ENCODE results near the gene SLC22A2.
"Not testable (repeated sequence)": the region's sequence is repeated elsewhere in the genome, so short reads cannot be mapped to it uniquely, and the experiment has no call there.

The SLC22A2 gene

GRCh38 chr6:160258346-160259142, at the start of gene SLC22A2:
TSS of gene SLC22A2 (minus strand) at chr6:160258821. CDS start at chr6:160258757, 64 bp downstream.
- DNase-seq (ENCODE audit: low read depth in 3 of 3), result no peak

DNA sequence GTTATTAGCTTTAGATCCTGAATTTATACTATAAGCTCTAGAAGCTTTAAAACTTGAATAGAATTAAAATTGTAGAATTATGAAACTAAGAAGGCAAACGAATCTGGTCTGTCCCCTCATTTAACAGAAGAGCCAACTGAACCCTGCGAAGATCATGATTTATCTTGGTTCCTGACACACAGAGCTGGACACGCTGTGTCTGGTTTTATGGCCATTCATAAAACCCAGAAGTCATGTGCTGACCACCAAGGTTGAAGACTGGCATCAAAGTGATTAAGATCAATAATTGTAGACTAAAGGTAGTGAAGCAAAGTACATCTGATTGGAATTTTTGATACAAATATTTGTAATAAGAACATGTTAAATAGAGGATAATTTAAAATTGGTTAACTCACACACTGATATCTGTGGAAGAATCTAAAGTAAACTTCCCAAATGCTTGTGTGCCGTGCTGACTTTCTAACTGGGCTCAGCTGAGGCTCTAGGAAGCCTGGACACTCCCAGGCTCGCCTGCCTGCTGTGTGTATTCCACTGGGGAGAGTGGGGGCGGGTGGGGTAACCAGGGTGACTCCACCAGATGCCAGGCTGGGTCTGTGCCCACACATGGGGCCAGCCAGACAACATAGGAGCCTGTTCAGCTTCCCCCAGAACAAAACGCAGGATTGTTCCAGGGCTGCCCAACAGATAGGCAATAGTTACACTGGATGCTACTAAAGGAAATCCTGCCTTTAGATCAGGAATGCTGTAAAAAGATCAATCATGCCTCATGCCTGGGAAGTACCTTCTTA, 47.5 kb upstream of the SLC22A2 start:
- no peak for DNase-seq (ENCODE audit: low read depth in 3 of 3)

DNA sequence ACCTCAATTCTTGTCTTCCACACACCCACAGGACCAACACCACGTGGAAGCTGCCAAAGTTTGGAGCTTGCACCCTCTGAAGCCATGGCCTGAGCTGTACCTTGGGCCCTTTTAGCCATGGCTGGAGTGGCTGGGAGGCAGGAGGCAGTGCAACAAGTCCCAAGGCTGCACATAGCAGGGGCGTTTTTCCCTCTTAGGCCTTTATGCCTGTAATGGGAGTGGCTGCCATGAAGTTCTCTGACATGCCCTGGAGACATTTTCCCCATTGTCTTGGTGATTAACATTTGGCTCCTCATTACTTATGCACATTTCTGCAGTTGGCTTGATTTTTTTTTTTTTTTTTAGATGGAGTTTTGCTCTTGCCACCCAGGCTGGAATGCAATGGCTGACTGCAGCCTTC, 45.2 kb upstream of the SLC22A2 start:
- no peak for DNase-seq (ENCODE audit: low read depth in 3 of 3)

- not testable (repeated sequence) for DNase-seq (ENCODE audit: low read depth in 3 of 3)
Measured at GRCh38 chr6:160302431-160303082, 43.9 kb upstream of the SLC22A2 start.

- DNase-seq (ENCODE audit: low read depth in 3 of 3), result no peak
Measured at GRCh38 chr6:160301339-160301738, 42.7 kb upstream of the SLC22A2 start.

DNA sequence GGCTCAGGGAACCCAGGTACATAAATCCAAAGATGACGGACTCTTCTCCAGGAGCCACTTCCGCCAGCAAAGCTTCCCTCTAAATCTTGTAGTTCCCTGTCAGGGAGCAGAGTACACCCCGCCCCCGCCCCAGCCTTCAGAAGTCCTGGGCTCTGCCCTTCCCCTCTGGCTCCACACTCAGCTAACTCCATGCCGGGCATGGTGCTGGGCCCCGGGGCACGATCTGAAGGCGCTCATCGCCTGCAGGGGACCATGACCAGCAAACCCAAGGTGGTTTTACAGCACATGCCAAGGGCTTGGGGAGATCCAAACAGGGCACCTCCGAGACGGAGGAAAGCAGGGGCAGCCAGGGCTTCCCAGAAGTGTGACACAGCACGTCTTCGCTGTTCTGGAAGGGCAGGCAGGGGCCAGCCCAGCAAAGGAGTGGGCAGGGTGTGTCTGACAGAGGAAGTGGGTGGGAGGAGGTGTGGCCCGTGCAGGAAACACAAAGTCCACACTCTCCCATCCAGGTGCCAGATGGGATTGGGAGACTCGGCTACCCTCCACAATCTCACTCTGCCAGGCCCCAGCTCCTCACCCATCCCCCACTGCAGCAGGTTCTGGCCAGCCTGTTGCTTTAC, 41.6 kb upstream of the SLC22A2 start:
- DNase-seq (ENCODE audit: low read depth in 3 of 3), result no peak

- DNase-seq (ENCODE audit: low read depth in 3 of 3), result no peak
Measured at GRCh38 chr6:160299559-160299958, 40.9 kb upstream of the SLC22A2 start.

DNA sequence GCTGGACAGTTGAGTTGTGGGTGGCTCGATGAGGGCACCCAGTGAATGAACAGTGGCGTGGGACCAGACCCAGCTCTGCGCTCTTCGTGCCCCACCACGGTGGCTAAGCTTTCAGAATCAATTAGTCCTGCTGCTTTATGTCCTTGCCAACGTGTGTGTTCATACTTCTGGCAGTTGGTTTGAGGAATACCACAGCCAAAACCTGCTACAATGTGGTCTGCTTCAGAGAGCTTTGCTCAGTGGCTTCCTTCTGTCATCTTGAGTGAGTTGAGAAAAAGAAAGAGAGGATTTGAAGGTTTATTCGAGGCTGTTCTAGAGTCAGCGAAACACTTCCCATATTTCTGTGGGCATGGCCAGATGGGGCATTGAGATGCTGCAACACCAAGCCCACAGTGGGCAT, 39.5 kb upstream of the SLC22A2 start:
- no peak for DNase-seq (ENCODE audit: low read depth in 3 of 3)

GRCh38 chr6:160297310-160297709, 38.7 kb upstream of the SLC22A2 start:
- DNase-seq (ENCODE audit: low read depth in 3 of 3), result no peak

DNA sequence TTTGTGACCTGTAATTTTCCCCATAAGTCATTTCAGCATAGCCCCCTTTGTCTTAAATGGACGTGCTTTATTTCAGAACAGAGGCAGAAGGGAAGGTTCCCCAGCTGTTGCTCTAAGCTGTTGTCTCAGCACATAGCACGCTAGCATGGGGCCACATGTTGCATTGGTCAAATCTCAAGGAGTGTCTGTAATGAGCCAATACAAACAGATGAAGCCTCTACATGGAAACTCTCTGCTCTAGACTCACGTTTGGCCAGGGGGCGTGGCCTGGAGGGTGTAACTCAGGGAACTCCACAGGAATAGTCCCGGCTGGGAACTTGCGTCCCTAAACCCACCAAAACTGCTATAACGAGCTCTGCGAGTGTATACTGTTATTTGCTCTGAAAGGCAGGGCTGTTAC, 35.2 kb upstream of the SLC22A2 start:
- DNase-seq (ENCODE audit: low read depth in 3 of 3), result no peak

- DNase-seq (ENCODE audit: low read depth in 3 of 3), result no peak
Measured at GRCh38 chr6:160285541-160286105, 27.0 kb upstream of the SLC22A2 start.

DNA sequence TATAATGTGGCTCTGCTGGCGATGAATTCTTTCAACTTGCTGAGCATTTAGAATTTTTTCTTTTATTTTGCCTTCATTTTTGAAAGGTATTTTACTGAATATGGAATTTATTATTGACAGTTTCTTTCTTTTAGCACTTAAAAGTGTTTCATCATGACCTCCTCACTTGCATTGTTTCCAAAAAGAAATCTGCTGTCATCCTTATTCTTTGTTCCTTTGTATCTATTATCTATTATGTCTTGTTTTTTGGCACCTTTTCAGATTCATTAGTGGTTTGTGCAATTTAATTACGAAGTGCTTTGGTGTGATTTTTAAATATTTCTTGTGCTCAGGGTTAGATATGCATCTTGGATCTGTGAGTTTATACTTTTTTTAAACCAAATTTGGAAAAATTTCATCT, 26.0 kb upstream of the SLC22A2 start:
- DNase-seq (ENCODE audit: low read depth in 3 of 3), result no peak

- DNase-seq (ENCODE audit: low read depth in 3 of 3), result no peak
Measured at GRCh38 chr6:160282444-160282843, 23.8 kb upstream of the SLC22A2 start.

GRCh38 chr6:160279850-160280249, 21.2 kb upstream of the SLC22A2 start:
- no peak for DNase-seq (ENCODE audit: low read depth in 3 of 3)

DNA sequence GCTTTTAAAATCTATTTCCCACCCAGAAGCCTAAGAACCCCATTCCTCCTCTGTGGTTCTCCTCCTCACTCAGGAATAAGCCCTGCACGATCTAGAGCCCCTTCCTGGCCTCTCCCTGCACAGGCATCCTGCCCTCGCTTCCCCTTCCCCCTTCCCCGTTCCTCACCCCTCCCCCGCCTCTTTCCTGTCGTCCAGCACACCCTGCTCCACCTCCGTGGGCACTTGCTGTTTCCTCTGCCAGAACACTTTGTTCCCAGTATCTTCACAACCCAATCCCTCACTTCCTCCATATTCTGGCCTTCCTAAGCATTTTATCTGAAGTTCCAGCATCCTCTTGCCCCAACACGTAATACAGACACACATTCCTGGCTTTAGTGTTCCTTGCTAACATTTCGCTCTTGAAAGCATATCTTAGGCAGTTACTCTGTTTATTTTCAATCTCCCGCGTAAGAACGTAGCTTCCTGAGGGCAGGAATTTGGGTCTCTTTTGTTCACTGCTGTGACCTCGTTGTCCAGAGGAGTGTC, 20.2 kb upstream of the SLC22A2 start:
- no peak for DNase-seq (ENCODE audit: low read depth in 3 of 3)

DNA sequence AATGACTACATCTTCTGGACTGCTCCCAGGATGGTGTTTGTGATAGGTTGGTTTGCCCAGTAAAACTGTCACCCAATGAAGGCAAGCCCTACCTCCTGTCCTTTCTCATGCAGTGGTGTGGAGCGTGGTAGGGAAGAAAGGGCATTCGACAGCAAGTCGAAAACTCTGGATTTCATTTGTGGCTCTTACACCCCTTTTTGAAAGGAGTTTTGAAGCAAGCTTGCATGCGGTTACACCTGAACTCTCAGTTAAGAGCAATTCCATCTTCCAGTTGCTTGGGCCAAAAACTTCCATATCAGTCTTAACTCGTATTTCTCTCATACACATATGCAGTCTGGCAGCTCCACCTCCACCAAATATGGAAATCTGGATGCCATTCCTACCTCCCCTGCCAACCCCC, 19.7 kb upstream of the SLC22A2 start:
- DNase-seq (ENCODE audit: low read depth in 3 of 3), result no peak

DNA sequence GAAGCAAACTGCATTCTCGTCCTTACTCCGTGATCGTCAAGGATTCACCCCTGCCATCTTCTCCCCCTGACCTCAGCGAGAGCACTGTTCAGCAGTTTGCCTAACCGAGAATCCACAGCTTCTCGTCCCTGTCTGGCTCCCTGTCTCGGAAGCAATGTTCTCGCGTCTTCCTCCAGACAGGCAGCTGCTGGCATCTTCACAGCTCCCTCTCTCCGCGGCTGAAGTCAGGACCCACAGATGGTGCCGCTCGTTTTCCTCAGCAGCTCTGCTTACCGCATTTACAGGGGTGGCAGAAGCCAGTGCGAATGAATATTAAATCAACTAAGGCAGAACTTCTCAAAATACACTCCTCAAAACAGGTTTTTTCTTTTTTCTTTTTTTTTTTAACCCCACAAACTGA, 18.9 kb upstream of the SLC22A2 start:
- DNase-seq (ENCODE audit: low read depth in 3 of 3), result no peak

- DNase-seq (ENCODE audit: low read depth in 3 of 3), result no peak
Measured at GRCh38 chr6:160277144-160277543, 18.5 kb upstream of the SLC22A2 start.

DNA sequence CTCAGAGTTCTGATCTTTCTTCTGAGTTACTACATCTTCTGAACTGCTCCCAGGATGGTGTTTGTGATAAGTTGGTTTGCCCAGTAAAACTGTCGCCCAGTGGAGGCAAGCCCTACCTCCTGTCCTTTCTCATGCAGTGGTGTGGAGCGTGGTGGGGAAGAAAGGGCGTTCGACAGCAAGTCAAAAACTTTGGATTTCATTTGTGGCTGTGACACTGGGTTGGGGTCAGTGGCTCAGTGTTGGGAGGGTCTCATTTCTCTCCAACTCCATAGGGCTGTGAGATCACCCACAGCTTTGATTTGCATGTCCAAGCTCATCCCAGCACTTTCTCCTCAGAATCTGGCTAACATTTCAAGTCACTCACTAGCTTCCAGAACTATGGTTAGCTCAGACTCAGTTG, 17.5 kb upstream of the SLC22A2 start:
- no peak for DNase-seq (ENCODE audit: low read depth in 3 of 3)

DNA sequence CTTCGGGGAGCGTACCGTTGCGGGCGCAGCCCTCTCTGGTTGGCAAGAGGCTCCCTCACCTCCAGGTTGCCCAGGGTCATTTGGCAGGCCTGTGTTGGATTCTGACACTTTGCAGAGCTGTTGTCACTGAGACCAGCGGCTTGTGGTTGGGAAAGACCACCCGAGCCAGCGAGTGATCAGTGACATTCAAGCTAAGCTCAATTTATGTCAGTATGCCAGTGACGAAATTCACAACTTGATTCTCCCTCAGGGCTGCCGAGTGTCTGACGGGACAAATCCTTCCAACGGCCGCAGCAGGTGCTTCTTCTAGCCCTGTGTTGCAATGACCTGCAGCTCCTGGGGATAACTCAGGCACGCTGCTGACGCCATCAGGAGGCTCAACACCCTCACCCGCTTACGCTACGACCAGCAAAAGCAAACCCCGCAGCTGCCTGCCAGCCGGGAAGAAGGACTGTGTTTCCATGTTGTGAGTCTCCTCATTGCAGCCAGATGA, 16.9 kb upstream of the SLC22A2 start:
- DNase-seq (ENCODE audit: low read depth in 3 of 3), result no peak

DNA sequence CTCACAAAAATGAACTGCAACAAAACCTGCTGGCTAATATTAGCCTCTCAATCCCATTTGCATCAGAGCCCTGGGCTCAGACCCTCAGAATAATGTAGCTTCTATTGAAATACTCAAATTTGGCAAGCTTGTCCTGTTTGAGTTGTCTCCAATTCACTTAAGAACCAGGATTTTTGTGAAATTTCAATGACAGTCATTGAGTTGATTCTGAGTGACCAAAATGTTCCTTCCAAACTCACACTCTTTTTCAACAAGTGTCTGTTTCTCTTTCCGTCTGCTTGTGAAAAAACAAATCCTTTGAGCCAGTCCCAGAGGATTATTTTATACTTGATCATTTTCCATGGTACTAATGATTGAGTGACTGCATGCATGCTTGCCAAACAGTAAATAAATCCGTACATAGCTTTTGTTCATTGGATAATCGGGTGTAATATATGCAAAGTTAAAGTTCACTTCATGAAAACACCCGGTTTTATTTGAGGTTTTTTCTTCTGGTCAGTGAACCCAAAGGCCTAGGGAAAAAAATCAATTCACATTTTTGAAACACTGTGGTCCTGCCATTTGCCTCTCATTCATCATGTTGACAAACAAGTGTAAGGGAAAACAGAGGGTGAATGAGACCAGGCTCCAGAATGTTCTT, 16.4 kb upstream of the SLC22A2 start:
- no peak for DNase-seq (ENCODE audit: low read depth in 3 of 3)

Measured in stimulated activated CD4-positive, alpha-beta T cell treated with anti-CD3 and anti-CD28 coated beads, TNF-alpha, amount 100 ng/mL, for 4 hours (primary cell).